Measurements from ENCODE around the gene STK11IP. TPM values are rescaled to one million over a fixed set of nuclear protein-coding genes. Genes with fewer than 3 reads are reported as not detected.

STK11IP gene
- total and polyA plus RNA-seq, 9 of the 15 experiments (the other 6 are each of a cell fraction or from before 2014, with no cell fraction given) = 0.52 to 21.7 (median 5.6) TPM

DNA sequence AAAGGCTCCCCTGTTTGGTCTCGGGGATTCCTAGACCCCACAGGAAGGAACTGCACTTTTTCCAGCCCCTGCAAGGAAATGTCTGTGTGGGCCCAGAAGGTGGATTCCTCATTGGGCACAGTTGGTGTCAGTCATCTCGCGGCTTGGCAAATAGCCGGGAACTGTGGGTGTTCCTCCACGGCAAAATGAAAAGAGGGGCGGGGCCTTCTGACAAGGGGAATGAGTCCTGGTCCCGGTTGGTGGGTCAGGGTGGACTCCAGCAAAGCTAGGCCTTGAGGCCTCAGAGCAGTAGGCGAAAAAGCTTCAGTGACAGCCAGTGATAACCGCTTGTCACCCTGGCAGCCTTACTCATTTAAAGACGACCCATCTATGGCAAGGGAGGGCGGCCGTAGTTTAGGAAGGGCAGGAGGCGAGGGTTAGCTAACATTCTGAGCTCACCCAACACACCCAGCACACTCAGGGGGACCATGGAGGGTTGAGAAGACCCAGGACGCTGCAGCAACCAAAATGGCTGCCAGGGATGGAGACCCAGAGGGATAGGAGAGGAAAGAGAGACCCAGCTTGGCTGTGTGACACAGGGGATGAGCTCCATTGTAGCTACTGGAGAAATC, 46.2 kb downstream of the STK11IP start (continued):
- TF ChIP-seq, protein P1, sequence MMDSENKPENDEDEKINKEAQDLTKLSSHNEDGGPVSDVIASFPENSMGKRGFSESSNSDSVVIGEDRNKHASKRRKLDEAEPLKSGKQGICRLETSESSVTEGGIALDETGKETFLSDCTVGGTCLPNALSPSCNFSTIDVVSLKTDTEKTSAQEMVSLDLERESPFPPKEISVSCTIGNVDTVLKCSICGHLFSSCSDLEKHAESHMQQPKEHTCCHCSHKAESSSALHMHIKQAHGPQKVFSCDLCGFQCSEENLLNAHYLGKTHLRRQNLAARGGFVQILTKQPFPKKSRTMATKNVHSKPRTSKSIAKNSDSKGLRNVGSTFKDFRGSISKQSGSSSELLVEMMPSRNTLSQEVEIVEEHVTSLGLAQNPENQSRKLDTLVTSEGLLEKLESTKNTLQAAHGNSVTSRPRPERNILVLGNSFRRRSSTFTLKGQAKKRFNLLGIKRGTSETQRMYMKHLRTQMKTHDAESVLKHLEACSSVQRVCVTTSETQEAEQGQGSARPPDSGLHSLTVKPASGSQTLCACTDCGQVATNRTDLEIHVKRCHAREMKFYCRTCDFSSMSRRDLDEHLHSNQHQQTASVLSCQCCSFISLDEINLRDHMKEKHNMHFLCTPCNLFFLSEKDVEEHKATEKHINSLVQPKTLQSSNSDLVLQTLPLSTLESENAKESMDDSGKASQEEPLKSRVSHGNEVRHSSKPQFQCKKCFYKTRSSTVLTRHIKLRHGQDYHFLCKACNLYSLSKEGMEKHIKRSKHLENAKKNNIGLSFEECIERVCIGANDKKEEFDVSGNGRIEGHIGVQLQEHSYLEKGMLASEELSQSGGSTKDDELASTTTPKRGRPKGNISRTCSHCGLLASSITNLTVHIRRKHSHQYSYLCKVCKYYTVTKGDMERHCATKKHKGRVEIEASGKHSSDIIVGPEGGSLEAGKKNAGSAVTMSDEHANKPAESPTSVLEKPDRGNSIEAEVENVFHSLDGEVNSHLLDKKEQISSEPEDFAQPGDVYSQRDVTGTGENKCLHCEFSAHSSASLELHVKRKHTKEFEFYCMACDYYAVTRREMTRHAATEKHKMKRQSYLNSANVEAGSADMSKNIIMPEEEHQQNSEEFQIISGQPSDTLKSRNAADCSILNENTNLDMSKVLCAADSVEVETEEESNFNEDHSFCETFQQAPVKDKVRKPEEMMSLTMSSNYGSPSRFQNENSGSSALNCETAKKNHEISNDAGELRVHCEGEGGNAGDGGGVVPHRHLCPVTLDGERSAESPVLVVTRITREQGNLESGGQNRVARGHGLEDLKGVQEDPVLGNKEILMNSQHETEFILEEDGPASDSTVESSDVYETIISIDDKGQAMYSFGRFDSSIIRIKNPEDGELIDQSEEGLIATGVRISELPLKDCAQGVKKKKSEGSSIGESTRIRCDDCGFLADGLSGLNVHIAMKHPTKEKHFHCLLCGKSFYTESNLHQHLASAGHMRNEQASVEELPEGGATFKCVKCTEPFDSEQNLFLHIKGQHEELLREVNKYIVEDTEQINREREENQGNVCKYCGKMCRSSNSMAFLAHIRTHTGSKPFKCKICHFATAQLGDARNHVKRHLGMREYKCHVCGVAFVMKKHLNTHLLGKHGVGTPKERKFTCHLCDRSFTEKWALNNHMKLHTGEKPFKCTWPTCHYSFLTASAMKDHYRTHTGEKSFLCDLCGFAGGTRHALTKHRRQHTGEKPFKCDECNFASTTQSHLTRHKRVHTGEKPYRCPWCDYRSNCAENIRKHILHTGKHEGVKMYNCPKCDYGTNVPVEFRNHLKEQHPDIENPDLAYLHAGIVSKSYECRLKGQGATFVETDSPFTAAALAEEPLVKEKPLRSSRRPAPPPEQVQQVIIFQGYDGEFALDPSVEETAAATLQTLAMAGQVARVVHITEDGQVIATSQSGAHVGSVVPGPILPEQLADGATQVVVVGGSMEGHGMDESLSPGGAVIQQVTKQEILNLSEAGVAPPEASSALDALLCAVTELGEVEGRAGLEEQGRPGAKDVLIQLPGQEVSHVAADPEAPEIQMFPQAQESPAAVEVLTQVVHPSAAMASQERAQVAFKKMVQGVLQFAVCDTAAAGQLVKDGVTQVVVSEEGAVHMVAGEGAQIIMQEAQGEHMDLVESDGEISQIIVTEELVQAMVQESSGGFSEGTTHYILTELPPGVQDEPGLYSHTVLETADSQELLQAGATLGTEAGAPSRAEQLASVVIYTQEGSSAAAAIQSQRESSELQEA (IDR thresholded peaks at IDR 0.05; ENCODE audit: low read depth) = no peak
- TF ChIP-seq TRIM28 (IDR thresholded peaks at IDR 0.05) (no peak), PHF21A (IDR thresholded peaks at IDR 0.05; ENCODE audit: borderline replicate concordance, low read depth) (no peak)
- TF ChIP-seq, protein P2, sequence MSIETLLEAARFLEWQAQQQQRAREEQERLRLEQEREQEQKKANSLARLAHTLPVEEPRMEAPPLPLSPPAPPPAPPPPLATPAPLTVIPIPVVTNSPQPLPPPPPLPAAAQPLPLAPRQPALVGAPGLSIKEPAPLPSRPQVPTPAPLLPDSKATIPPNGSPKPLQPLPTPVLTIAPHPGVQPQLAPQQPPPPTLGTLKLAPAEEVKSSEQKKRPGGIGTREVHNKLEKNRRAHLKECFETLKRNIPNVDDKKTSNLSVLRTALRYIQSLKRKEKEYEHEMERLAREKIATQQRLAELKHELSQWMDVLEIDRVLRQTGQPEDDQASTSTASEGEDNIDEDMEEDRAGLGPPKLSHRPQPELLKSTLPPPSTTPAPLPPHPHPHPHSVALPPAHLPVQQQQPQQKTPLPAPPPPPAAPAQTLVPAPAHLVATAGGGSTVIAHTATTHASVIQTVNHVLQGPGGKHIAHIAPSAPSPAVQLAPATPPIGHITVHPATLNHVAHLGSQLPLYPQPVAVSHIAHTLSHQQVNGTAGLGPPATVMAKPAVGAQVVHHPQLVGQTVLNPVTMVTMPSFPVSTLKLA (conservative IDR thresholded peaks at IDR 0.05) = no peak

Data from K562 (cell line).